Smooth muscle cell (in vitro differentiated cells): Measurements from ENCODE around the gene COL5A3. TPM values are rescaled to one million over a fixed set of nuclear protein-coding genes. Genes with fewer than 3 reads are reported as not detected.

ENCODE experiments used
- DNase-seq: peaks from one replicate; lab custom pipeline; 2025; ENCODE audit not compliant: unreplicated experiment; lab: John Stamatoyannopoulos, UW
- H2AFZ ChIP-seq: fragments of 200-600 bp; sonication (generic); 2 replicates; pipeline ENCODE4 v1.6.0; 2016; ENCODE audit warnings: antibody characterized with exemption, low read depth, mild to moderate bottlenecking
- H3F3A ChIP-seq: fragments of 200-600 bp; sonication (generic); 2 replicates; pipeline ENCODE4 v1.6.0; 2017; ENCODE audit warnings: antibody characterized with exemption, low read depth
- H3K27ac ChIP-seq: fragments of 200-600 bp; sonication (generic); 2 replicates; pipeline ENCODE4 v1.5.1; 2016; ENCODE audit warnings: low read depth, mild to moderate bottlenecking
- H3K27me3 ChIP-seq: fragments of 200-600 bp; sonication (generic); 2 replicates; pipeline ENCODE4 v1.6.1; 2016; ENCODE audit warnings: low read depth, mild to moderate bottlenecking
- H3K36me3 ChIP-seq: fragments of 200-600 bp; sonication (generic); 2 replicates; pipeline ENCODE4 v1.5.1; 2016; ENCODE audit warnings: low read depth
- H3K4me1 ChIP-seq: fragments of 200-600 bp; sonication (generic); 2 replicates; pipeline ENCODE4 v1.5.1; 2016; ENCODE audit warnings: low read depth
- H3K4me2 ChIP-seq: fragments of 200-600 bp; sonication (generic); 2 replicates; pipeline ENCODE4 v1.6.0; 2016; ENCODE audit warnings: mild to moderate bottlenecking
- H3K4me3 ChIP-seq: fragments of 200-600 bp; sonication (generic); 2 replicates; pipeline ENCODE4 v1.5.1; 2016; ENCODE audit warnings: mild to moderate bottlenecking
- H3K79me2 ChIP-seq: fragments of 200-600 bp; sonication (generic); 2 replicates; pipeline ENCODE4 v1.6.0; 2016; ENCODE audit warnings: low read depth, mild to moderate bottlenecking
- H3K9ac ChIP-seq: fragments of 200-600 bp; sonication (generic); 2 replicates; pipeline ENCODE4 v1.6.0; 2016; ENCODE audit warnings: low read depth
- H3K9me3 ChIP-seq: fragments of 200-600 bp; sonication (generic); replicated peaks from 2 replicates; pipeline ENCODE4 v1.5.1; 2016; ENCODE audit warnings: low read depth
- H4K20me1 ChIP-seq: fragments of 200-600 bp; sonication (generic); 2 replicates; pipeline ENCODE4 v1.6.0; 2016; ENCODE audit warnings: low read depth
- WGBS: methylation state at CpG from one replicate; pipeline ENCODE4 v1.1.7; 2016; ENCODE audit warnings: low lambda C conversion rate; 5-methylcytosine and 5-hydroxymethylcytosine counted together
- polyA plus RNA-seq: library from polyadenylated mRNA; unstranded; fragments of >200 nt; fragmentation: Nextera tagmentation; extraction: Ambion mirVana; gene quantifications from 2 replicates; pipeline ENCODE4 v1.2.1, GENCODE V29; 2016
- total RNA-seq: library from RNA; depleted of rRNA; stranded (reverse); fragments of >200 nt; gene quantifications from 2 replicates; pipeline ENCODE4 v1.2.3, GENCODE V29; 2014
- TF ChIP-seq, protein P1 (sequence below): fragments of 200-600 bp; sonication (generic); IDR thresholded peaks from 2 replicates; pipeline ENCODE4 v1.5.1; 2017; ENCODE audit warnings: borderline replicate concordance, mild to moderate bottlenecking, antibody characterized with exemption; ENCODE audit not compliant: insufficient read depth, poor library complexity, severe bottlenecking

The COL5A3 gene
- total and polyA plus RNA-seq, 2 experiments from 2014 or later = 12.8 to 14.4 TPM

DNA sequence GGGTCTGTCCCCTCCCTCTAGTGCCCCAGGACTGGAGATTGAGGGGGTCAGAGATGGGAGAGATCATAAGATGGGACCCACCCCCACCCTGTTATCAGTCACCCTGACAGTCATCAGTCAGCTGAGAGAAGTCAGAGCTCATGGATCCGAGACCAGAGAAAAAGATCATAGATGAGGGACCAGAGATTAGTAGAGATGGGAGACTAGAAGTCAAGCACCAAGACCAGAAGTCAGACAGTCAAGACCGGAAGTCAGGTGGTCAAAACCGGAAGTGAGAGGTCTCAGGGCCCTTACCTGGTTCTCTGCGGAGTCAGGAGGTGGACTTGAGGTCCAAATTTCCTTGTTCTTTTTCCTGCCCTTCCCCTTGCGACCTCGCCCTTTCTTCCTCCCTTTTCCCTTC is 7.0 kb downstream of the COL5A3 start:
- H3K9ac ChIP-seq = no peak overlapping the region
- no peaks in the 10 kb centered on the region for H3K27me3 ChIP-seq
- TF ChIP-seq, protein P1, sequence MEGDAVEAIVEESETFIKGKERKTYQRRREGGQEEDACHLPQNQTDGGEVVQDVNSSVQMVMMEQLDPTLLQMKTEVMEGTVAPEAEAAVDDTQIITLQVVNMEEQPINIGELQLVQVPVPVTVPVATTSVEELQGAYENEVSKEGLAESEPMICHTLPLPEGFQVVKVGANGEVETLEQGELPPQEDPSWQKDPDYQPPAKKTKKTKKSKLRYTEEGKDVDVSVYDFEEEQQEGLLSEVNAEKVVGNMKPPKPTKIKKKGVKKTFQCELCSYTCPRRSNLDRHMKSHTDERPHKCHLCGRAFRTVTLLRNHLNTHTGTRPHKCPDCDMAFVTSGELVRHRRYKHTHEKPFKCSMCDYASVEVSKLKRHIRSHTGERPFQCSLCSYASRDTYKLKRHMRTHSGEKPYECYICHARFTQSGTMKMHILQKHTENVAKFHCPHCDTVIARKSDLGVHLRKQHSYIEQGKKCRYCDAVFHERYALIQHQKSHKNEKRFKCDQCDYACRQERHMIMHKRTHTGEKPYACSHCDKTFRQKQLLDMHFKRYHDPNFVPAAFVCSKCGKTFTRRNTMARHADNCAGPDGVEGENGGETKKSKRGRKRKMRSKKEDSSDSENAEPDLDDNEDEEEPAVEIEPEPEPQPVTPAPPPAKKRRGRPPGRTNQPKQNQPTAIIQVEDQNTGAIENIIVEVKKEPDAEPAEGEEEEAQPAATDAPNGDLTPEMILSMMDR = no peak
- no peaks in the 10 kb centered on the region for H3K36me3 ChIP-seq
- no peak overlapping the region for H3K4me2 ChIP-seq
- no peaks in the 10 kb centered on the region for H3K4me1 ChIP-seq
- no peak overlapping the region for H2AFZ ChIP-seq
- H3K9me3 ChIP-seq = no peaks in the 10 kb centered on the region
- H3K4me3 ChIP-seq = no peak overlapping the region
- no peaks in the 10 kb centered on the region for H3K79me2 ChIP-seq
- H4K20me1 ChIP-seq = no peaks in the 10 kb centered on the region
- no peak for DNase-seq
- H3K27ac ChIP-seq = no peak overlapping the region
- 90% methylated on average over 6 of the region's 6 CpGs for WGBS
- peaks cover 11% of the 10 kb centered on the region for H3F3A ChIP-seq

GRCh38 chr19:10001899-10002298 is 8.4 kb downstream of the COL5A3 start:
- 81% methylated on average over 6 of the region's 6 CpGs for WGBS
- Histone ChIP-seq H2AFZ (no peak overlapping the region), H3K27me3 (no peaks in the 10 kb centered on the region), H3F3A (peaks cover 5% of the 10 kb centered on the region), H3K27ac (no peak overlapping the region), H3K36me3 (no peaks in the 10 kb centered on the region), H3K4me1 (no peaks in the 10 kb centered on the region), H3K4me2 (no peak overlapping the region), H3K9me3 (no peaks in the 10 kb centered on the region), H3K9ac (no peak overlapping the region), H4K20me1 (no peaks in the 10 kb centered on the region), H3K79me2 (no peaks in the 10 kb centered on the region), H3K4me3 (no peak overlapping the region)
- DNase-seq = no peak
- TF ChIP-seq, protein P1 = peak; percentile 35

GRCh38 chr19:10000171-10000826 is 10.0 kb downstream of the COL5A3 start:
- H2AFZ ChIP-seq = no peak overlapping the region

More at GRCh38 chr19:10000171-10000826, 10.0 kb downstream of the COL5A3 start:
- Histone ChIP-seq H3K4me2 (no peak overlapping the region), H4K20me1 (no peaks in the 10 kb centered on the region), H3K4me1 (no peaks in the 10 kb centered on the region), H3K27ac (no peak overlapping the region), H3K4me3 (no peak overlapping the region), H3K9ac (no peak overlapping the region), H3K9me3 (no peaks in the 10 kb centered on the region), H3K79me2 (no peaks in the 10 kb centered on the region), H3K36me3 (no peaks in the 10 kb centered on the region), H3F3A (no peaks in the 10 kb centered on the region), H3K27me3 (no peaks in the 10 kb centered on the region)
- WGBS = 14% methylated on average over 16 of the region's 16 CpGs
- DNase-seq = peak; percentile 31
- TF ChIP-seq, protein P1 = peak; percentile 66
